Head of caudate nucleus (tissue), 42 donors: ENCODE measurements around the gene PLXNA1.

Experiments
- DNase-seq, 42 donors: peaks; one replicate each; pipeline versions ENCODE4 v3.0.0 to v3.0.0-alpha.2; 2020 to 2021; ENCODE audit warnings: mixed read lengths in 7 of 42
- intact Hi-C: fragments of 100-400 bp; cut with DNase I; formaldehyde crosslinking; loops from one replicate; pipeline ENCODE4 v1.15.0; 2022

The PLXNA1 gene

DNA sequence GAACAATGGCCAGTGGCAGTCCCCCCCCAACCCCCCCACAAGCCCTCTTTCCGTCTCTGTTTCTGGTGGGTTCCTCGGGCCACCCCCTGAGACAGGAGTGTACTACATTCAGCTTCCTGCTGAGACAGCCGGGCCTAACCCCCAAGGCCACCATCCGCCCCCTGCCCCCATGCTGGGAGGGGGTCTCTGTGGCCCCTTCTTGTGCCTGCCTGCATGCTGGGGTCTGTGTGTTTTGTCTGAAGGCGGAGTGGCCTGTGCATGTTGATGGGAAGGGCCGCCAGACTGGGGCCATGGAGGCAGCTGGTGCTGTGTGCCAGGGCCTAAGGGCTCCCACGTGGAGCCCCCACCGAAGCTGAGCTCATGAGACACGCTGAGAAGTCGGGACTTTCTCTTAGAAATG, 26.6 kb downstream of the PLXNA1 start:
- DNase-seq, result no peak
- intact Hi-C loops, result no loop called here

DNA sequence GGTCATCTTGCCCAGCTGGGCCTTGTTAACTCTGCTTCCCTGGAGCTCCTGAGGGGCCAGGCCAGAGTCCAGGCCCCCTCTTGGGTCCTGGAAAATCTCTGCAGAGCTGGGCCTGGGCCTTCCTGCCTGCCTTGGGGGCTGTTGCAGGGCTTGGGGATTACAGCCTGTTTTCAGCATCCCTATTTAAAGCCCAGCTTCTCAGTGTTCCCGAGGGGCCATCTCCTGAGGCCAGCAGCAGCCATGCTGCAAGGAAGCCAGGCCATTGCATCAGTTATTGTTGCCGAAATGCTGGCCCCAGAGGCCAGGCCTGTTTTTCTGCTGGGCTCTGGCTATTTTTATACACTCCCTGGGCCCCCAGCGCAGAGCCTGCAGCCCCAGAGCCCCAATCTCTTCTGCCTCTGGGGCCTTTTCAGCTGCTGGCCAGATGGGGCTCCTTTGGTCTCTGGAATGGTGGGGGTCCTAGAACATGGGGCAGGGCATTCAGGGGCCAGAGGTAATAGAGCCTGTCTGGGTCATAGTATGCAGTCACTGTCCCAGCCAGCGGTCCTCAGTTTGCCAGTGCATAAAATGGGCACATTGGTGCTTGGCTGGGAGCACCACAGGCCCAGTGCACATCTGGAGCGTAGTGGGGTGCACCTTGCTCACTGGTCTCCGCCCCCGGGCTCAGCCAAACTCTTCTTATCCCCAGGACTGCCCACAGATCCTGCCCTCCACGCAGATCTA, 28.5 kb downstream of the PLXNA1 start:
- intact Hi-C loops, result no loop called here
- no peak for DNase-seq

DNA sequence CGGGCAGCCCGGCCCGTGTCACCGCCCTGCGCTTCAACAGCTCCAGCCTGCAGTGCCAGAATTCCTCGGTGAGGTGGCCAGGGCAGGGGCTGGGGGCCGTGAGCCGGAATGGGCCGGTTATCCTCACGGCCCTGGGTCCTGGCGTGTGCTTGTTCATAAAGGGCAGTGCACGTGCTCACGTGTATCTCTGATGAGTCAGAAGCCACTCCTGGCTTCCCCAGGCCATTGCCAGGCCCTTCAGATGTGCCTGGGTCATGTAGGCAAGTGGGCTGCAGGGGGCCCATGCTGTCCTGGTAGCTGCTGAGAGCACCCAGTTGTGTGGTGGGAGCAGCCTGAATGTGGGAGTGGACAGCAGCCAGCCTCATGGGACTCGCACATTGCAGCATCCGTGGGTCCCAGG, 29.2 kb downstream of the PLXNA1 start:
- DNase-seq, result no peak
- intact Hi-C loops, result no loop called here

DNA sequence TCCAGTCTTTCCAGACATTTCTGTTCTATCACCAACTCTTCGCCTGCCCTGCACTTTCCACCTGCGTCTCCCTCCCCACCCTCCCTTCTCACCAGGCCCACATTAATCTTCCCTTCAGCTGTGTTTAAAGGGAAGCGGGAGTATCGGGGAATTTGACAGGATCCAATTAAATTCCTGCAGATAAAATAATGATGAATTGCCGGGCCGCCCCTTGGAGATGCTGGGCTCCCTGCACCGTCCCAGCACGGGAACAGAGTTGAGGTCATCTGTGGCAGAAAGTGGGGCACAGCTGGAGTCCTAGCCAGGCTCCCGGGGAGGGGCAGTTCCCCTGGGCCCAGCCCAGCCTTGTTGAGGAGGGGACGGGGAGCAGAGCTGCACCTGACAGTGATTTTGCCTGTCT, 30.3 kb downstream of the PLXNA1 start:
- peak in 3 of 42 donors; percentile 21 to 42 (median 23) for DNase-seq
- intact Hi-C loops, result no loop called here

DNA sequence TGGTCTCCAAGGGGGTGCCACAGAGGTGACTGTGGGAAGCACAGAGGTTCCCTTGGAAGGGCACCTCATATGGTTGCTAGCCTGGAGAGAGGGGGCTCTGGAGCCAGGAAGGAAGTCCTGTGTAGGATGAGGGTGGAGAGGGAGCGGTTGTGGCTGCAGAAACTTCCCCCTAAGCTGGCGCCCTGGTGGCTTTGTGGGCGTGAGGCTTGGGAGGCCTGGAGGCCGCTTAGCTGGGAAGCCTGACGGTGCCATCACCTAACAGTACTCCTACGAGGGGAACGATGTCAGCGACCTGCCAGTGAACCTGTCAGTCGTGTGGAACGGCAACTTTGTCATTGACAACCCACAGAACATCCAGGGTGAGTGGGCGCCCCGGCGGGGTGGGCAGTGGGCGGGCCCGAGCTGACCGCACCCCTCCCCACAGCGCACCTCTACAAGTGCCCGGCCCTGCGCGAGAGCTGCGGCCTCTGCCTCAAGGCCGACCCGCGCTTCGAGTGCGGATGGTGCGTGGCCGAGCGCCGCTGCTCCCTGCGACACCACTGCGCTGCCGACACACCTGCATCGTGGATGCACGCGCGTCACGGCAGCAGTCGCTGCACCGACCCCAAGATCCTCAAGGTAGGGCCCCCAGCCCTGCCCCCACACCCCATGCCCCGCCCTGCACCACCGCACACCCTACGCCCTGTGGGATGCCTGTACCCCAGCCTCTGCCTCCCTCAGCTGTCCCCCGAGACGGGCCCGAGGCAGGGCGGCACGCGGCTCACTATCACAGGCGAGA, 31.0 kb downstream of the PLXNA1 start:
- intact Hi-C loops, result no loop called here
- DNase-seq, result peak in 2 of 42 donors; percentile 16 to 20

DNA sequence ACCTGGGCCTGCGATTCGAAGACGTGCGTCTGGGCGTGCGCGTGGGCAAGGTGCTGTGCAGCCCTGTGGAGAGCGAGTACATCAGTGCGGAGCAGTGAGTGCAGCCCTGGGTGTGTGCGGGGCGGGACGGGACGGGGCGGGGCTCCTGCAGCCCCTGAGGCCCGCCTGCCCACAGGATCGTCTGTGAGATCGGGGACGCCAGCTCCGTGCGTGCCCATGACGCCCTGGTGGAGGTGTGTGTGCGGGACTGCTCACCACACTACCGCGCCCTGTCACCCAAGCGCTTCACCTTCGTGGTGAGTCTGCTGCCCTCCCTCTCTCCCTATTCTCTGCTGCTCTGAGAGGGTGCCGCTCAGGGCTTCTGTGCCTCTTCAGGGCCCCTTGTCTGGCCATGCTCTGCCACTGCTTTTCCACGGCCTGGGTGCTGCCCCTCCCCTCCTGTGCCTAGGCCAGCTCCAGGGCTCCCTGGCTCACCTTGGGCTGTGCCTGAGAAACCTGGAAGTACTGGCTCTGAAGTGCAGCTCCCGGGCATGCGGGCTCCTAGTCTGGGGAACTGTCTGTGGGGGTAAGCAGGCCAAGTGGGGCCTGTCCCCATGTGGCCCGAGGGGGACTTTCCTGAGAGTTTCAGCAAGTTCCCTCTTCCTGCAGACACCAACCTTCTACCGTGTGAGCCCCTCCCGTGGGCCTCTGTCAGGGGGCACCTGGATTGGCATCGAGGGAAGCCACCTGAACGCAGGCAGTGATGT, 31.8 kb downstream of the PLXNA1 start:
- peak in 13 of 42 donors; percentile 14 to 56 (median 25) for DNase-seq
- intact Hi-C loops, result no loop called here

DNA sequence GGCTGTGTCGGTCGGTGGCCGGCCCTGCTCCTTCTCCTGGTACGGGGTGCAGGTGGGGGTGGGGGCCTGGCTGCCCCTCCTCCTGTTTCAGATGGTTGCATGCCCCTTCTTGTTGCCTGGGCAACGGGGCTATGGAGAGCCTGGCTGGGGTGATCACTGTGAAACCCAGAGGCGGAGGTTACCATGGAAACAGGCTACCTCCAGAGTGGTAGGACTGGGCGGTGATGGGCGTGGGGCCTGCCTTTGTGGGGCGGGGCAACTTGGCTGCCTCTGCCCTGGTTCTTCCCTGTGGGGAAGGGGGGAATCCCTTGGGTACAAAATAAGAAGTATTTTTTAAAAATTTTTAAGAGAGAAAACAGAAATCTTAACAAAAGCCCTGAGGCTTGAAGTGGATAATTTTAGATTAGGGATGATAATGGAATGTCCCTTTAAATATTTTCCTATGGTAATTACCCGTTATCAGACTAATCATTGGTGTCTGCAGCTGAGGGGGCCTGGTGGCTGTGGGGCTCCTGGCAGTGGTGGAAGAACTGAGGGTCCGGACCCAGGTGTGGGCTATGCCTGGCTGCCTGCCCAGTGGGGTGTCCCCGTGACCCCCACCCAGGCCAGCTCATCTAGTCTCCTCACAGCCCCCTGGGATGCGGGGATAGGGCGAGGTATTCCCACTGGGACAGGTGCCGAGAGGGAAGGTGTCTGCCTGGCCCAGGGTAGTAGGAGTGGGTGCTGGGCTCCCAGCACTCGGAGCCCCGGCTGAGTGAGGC, 32.5 kb downstream of the PLXNA1 start:
- DNase-seq, result peak in 41 of 42 donors; percentile 32 to 93 (median 72)
- intact Hi-C loops, result no loop called here

DNA sequence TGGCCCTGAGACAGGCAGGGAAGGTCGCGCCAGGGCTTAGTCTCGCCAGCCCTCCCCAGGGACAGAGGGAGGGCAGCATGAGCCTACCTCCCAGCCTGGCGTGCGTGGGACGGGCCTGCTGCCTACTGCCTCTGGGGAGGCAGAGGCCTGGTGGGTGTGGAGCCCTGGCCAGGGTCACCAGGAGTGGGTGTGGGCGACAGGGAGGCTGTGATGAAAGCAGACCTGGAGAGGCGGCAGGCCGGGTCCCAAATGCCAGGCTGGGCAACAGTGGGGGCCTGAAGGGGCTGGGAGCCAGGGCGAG, 33.1 kb downstream of the PLXNA1 start:
- intact Hi-C loops, result no loop called here
- DNase-seq, result no peak

DNA sequence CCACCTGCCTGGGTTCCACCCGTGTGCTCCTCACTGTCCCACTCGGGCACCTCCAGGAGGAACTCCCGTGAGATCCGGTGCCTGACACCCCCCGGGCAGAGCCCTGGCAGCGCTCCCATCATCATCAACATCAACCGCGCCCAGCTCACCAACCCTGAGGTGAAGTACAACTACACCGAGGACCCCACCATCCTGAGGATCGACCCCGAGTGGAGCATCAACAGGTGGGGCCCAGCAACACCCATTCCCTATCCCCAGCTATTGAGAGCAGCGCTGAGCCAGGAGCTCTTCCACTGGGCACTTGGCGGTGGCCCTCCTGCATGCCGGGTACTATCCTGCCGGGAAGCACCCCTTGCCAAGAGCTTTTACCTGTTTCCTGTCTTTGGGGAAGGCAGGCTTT, 33.5 kb downstream of the PLXNA1 start:
- DNase-seq, result no peak
- intact Hi-C loops, result no loop called here

DNA sequence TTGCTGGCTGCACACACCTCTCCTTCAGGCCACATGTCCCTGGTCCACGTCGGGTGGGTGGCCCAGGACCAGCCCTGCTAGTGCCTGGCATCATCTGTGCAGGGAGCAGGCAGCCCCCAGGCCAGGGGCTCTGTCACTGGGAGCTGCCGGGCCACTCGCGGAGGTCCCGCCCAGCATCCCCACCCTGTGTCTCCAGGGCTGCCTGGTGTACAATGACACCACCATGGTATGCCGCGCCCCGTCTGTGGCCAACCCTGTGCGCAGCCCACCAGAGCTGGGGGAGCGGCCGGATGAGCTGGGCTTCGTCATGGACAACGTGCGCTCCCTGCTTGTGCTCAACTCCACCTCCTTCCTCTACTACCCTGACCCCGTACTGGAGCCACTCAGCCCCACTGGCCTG, 34.3 kb downstream of the PLXNA1 start:
- intact Hi-C loops, result no loop called here
- no peak for DNase-seq

DNA sequence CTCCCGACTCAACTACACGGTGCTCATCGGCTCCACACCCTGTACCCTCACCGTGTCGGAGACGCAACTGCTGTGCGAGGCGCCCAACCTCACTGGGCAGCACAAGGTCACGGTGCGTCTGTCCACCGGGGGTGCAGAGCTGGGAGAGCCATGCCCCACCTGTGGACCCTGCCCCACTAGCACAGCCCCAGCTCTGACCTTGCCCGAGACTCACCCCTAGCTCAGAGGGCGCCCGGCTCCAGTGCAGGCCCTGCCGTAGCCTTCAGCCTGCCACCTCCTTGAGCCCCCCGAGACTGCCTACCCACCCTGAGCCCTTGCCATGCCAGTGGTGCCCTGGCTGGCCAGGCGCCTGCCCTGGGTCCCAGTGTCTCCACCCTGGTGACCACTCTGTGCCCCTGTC, 34.9 kb downstream of the PLXNA1 start:
- intact Hi-C loops, result no loop called here
- DNase-seq, result no peak

DNA sequence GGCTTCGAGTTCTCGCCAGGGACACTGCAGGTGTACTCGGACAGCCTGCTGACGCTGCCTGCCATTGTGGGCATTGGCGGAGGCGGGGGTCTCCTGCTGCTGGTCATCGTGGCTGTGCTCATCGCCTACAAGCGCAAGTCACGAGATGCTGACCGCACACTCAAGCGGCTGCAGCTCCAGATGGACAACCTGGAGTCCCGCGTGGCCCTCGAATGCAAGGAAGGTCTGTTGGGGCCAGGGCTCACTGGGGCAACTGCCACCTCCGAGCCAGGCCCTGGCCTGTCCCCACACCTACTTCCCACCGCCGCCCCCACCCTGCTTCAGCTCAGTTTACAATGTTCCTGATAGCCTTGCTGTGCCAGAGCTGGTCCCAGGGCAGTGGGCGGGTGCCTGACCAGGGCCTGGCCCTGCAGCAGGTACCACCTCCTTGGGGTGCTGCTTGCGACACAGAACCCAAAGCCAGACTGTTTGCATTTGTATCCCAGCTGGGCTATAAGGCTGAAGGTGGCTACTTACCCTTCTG, 35.5 kb downstream of the PLXNA1 start:
- no peak for DNase-seq
- intact Hi-C loops, result no loop called here

DNA sequence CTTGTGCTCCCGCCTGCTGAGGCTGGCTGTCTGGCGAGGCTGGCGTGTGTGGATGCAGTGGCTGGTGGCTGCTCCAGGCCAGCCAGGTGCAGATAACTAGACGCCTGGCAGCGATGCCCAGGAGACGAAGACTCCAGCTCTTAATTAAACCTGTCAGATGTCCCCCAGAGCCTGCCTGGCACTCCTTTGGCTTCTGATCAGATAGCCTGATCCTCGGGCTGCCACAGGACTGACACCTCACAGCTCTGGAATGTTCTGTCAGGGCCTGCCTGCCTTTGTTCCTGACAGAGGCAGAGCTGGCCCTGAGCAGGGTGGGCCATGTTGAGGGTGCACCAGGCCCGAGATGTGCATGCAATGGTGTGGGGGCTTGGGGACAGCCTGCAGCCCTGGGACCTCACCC, 36.5 kb downstream of the PLXNA1 start:
- intact Hi-C loops, result no loop called here
- DNase-seq, result no peak

DNA sequence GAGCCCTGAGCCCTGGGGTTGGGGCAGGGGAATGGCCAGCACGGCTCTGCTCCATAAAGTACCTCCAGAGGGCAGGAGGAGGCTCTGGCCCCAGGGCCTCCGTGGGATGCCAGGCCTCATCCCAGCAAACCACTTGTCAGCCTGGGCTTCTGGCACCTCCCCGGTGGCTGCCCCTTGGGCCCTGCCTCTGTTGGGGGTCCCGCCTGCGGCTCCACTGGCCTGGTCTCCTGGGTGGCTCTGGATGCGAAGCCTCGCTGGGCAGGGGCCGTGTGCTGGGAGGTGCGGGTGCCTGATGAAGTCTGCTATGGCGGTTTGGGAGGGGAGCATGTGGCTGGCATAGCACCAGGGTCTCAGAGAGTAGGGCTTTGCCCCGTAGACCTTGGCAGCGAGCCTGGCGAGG, 37.6 kb downstream of the PLXNA1 start:
- no peak for DNase-seq
- intact Hi-C loops, result no loop called here

DNA sequence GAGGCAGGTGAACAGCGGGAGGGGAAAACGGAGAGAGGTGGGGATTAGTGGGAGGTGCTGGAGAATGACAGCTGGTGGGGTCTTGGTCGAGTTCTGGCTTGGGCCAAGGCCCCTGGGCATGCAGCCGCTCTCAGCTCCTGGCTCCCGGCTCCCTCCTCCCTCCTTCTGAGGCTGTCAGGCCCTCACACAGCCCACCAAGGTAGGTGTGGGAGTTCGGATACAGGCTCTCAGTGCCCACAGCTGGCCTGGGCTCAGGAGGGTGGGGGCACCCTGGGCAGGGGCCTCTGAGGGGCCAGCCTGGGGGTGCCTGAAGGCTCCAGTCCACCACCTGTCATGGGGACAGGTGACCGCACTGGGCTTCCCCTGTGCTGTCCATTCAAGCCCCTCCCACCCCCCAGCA, 39.9 kb downstream of the PLXNA1 start:
- no peak for DNase-seq
- intact Hi-C loops, result no loop called here

DNA sequence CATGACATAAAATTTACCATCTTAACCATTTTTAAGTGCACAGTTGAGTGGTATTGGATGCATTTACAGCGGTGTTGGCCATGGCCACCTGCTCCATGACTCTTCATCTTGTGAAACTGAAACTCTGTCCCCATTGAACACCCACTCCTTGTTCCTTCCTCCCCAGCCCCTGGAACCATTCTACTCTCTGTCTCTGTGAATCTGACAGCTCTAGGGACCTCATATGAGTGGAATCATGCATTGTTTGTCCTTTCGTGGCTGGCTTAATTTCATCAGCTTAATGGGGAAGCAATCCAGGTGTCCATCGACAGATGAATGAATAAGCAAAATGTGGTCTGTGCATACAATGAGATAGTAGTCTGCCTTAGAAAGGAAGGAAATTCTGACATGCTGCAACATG, 42.5 kb downstream of the PLXNA1 start:
- no peak for DNase-seq
- intact Hi-C loops, result no loop called here

DNA sequence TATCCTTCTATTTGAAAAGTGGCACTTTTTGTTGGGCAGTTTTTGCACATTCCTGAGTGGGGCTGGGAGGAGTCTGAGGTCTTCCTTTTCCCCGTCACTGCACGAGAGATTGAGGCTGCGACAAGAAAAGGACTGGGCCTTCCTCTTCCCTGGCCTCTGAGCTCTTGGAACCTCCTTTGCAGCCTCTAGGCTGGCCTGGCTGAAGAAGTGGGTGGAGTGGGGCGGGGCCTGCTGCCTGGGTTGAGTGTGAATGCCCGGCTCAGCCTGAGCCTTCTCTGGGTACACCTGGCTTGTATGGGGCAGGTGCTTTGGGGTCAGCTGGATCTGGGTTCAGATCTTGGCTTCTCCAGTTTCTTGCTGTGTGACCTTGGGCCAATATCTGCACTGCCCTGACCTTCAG, 43.1 kb downstream of the PLXNA1 start:
- no peak for DNase-seq
- intact Hi-C loops, result no loop called here

DNA sequence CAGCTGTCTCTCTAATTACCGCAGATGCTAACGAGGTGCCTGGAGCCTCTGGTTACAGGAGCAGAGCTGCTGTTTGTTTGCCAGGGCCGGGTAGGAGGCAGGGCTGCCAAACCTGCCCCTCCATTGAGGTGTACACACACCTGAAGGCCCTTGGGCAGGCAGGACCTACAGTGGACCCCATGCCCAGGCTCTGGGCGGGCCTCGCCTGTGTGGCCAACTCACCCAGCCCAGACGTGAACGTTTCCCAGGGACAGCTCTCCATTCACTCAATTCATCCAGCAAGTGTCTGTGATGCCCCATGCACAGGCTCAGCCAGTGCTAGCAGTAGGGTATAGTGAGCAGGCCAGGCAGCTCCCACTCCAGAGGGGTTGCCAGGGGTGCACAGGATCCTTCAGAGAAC, 43.7 kb downstream of the PLXNA1 start:
- intact Hi-C loops, result no loop called here
- DNase-seq, result no peak

DNA sequence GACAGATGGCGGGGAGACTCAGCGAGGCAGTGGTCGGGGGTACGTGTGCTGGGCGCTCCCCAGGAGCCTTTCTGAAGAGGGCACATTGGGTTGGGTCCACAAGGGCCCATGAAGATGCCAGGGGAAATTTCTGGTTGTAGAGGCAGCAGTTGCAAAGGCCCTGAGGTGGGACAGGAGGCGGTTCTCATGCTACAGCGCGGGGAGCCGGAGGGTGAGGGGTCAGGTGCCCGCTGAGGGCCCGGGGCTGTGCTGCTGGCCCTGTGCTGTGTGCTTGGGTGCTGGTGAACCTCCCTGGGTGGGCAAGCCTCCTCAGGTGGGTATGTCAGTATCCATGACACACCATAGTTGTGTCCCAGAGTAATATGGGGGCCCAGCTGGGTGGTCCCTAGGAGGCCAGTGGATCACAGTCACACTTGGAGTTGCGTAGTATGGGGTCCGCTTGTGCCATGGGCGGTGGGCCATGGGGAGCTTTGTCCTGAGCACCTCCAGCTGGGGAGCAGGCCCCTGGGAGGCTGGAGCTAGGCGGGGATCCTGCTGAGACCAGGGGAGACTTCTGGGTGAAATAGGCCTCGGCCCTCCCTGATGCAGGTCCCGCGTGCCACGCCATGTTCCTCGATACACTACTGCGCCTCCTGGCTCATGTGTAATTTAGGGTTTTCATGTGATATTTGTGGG, 44.3 kb downstream of the PLXNA1 start:
- no peak for DNase-seq
- intact Hi-C loops, result no loop called here
